ENCODE data around the gene ATP10B.
A peak's percentile ranks its signal among the peaks of the same experiment; 100 is the strongest.

ATP10B gene

GRCh38 chr5:160545832-160546231, 306.2 kb downstream of the ATP10B start:
- DNase-seq, result peak; percentile 11

- no peak for DNase-seq
Measured at GRCh38 chr5:160543395-160543794, 308.6 kb downstream of the ATP10B start.

- no peak for DNase-seq
Measured at GRCh38 chr5:160542840-160543239, 309.2 kb downstream of the ATP10B start.

GRCh38 chr5:160542281-160542680, 309.7 kb downstream of the ATP10B start:
- DNase-seq, result no peak

GRCh38 chr5:160539431-160539830, 312.6 kb downstream of the ATP10B start:
- DNase-seq, result peak; percentile 58

GRCh38 chr5:160537940-160538339, 314.1 kb downstream of the ATP10B start:
- DNase-seq, result no peak

GRCh38 chr5:160537116-160537515, 314.9 kb downstream of the ATP10B start:
- no peak for DNase-seq

GRCh38 chr5:160534914-160535313, 317.1 kb downstream of the ATP10B start:
- no peak for DNase-seq

GRCh38 chr5:160534125-160534524, 317.9 kb downstream of the ATP10B start:
- DNase-seq, result no peak

- DNase-seq, result peak; percentile 24
Measured at GRCh38 chr5:160525471-160526261, 326.3 kb downstream of the ATP10B start.

GRCh38 chr5:160524827-160525226, 327.2 kb downstream of the ATP10B start:
- DNase-seq, result peak; percentile 50

GRCh38 chr5:160523502-160524163, 328.4 kb downstream of the ATP10B start:
- DNase-seq, result no peak

GRCh38 chr5:160521392-160521663, 330.7 kb downstream of the ATP10B start:
- no peak for DNase-seq

GRCh38 chr5:160520609-160521391, 331.2 kb downstream of the ATP10B start:
- no peak for DNase-seq

- DNase-seq, result no peak
Measured at GRCh38 chr5:160516696-160517530, 335.1 kb downstream of the ATP10B start.

- DNase-seq, result no peak
Measured at GRCh38 chr5:160514866-160515265, 337.1 kb downstream of the ATP10B start.

GRCh38 chr5:160514191-160514590, 337.8 kb downstream of the ATP10B start:
- no peak for DNase-seq

- no peak for DNase-seq
Measured at GRCh38 chr5:160513485-160513884, 338.5 kb downstream of the ATP10B start.
